NT2/D1 (cell line): ENCODE data around the gene MEF2C.

Experiments
- SUZ12 ChIP-seq: IDR thresholded peaks from 2 replicates; pipeline ENCODE4 v1.6.1; 2011; ENCODE audit not compliant: insufficient read length, insufficient read depth; ENCODE audit errors: extremely low read depth
- ZNF274 ChIP-seq: IDR thresholded peaks from 2 replicates; pipeline ENCODE4 v1.6.1; 2011; ENCODE audit warnings: mild to moderate bottlenecking, low read depth, low read length

DNA sequence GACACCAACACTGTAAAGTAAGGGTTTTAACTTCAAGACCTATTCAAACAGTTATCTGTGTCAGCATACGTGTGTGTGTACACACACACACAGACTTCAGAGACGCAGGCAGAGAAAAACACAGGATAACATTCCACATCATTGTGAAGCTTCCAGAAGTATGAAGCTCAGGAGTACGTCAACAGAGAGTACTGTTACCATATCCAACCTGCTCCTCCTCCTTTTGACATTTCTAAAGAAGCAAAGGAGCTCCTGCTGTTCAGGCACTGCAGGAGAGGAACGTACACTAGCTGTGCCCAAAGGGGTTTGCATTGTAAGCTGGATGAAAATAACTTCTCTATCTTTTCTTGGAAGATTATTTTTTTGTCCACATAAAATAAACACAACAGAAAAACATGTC lies 180.7 kb downstream of the MEF2C start:
- no peak for TF ChIP-seq ZNF274
- TF ChIP-seq SUZ12 = no peak
